Stimulated activated CD4-positive, alpha-beta T cell treated with anti-CD3 and anti-CD28 coated beads, TNF-alpha, amount 100 ng/mL, for 48 hours (primary cell): Measurements from ENCODE around the gene SPATA7.
"Not testable (repeated sequence)": the region's sequence is repeated elsewhere in the genome, so short reads cannot be mapped to it uniquely, and the experiment has no call there.

Experiments
- DNase-seq, 3 donors: peaks; one replicate each; pipeline ENCODE4 v3.0.0-alpha.2; 2020; ENCODE audit warnings: low read depth in 3 of 3

Gene SPATA7, protein sequence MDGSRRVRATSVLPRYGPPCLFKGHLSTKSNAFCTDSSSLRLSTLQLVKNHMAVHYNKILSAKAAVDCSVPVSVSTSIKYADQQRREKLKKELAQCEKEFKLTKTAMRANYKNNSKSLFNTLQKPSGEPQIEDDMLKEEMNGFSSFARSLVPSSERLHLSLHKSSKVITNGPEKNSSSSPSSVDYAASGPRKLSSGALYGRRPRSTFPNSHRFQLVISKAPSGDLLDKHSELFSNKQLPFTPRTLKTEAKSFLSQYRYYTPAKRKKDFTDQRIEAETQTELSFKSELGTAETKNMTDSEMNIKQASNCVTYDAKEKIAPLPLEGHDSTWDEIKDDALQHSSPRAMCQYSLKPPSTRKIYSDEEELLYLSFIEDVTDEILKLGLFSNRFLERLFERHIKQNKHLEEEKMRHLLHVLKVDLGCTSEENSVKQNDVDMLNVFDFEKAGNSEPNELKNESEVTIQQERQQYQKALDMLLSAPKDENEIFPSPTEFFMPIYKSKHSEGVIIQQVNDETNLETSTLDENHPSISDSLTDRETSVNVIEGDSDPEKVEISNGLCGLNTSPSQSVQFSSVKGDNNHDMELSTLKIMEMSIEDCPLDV

DNA sequence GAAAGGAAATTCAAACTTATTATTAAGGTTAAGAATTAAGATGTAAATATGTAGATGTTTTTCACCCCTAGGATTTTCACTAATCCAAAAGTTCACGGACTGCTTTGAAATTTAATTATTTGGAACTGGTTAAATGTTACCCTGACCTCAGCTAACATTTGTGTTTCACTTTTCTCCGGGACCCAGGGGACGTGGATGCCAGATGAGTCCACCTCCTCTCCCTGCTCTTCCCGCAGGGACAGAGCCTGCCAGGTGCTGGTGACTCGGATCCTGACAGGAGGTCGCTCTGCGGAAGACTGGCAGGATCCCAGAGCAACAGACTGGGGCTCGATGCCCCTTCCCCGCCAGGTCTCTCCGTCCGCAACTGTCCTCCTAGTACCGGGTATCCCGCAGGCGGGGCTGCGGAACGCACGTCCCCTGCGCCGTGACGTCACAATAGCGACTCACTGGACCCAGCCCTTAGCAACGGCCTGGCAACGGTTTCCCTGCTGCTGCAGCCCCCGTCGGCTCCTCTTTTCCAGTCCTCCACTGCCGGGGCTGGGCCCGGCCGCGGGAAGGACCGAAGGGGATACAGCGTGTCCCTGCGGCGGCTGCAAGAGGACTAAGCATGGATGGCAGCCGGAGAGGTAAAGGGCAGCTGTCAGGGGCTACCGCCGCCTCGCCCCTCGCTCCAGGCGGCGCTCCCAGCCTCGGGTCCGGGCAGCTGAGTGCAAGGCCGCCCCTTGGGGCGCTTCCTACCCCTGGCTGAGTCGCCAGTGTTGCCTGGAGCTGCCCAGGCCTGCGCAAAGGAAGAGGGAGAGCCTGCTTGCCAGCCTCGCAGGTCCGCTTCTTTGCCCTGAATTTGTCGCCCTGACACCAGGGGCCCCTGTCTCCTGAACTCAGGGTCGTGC lies at the start of gene SPATA7:
Gene SPATA7, plus strand, starts transcription at position 446 of the 890 bp plus-strand sequence. Its CDS starts 162 bp downstream, at position 608.
- DNase-seq = peak; percentile 70 to 84 (median 72)

GRCh38 chr14:88340357-88340756 lies 45.1 kb upstream of the SPATA7 start:
- no peak for DNase-seq

- no peak for DNase-seq
Observed at GRCh38 chr14:88342980-88343379, 42.5 kb upstream of the SPATA7 start.

GRCh38 chr14:88346048-88346639 lies 39.3 kb upstream of the SPATA7 start:
- DNase-seq = no peak

- DNase-seq = no peak
Observed at GRCh38 chr14:88348546-88348945, 36.9 kb upstream of the SPATA7 start.

DNA sequence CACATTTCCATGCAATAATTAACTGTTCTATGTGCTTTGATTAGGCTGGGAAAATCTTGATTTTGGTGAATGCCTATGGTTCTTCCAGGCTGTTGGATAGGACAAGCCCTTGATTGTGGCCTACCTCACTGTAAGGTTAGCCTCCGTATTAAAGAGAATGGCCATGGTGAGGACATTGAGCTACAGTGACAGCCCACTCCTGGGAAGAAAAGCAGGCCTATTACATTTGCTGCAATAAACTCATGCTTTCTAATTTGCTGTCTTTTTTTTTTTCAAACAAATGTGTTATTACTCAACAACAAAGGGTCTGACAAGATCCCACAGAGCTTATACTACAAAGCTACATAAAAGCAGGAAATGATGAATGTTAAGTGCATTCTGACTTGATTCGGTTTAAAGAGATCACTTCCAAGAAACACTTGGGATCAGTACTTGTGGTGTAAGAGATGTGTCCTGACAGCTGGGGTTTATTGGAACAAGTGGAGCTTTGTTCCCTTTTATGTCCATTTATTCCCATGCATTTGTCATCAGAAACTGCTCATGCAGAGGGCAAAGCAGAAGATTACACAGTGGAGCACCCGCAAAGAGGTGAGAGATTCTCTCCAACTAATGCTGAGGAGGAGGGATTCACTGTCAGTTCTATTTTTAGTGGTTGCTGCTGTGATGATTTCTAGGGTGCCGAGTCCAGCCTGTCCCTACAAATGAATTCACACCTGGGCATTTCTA lies 33.3 kb upstream of the SPATA7 start:
- no peak for DNase-seq

- DNase-seq = no peak
Observed at GRCh38 chr14:88352698-88353097, 32.8 kb upstream of the SPATA7 start.

DNA sequence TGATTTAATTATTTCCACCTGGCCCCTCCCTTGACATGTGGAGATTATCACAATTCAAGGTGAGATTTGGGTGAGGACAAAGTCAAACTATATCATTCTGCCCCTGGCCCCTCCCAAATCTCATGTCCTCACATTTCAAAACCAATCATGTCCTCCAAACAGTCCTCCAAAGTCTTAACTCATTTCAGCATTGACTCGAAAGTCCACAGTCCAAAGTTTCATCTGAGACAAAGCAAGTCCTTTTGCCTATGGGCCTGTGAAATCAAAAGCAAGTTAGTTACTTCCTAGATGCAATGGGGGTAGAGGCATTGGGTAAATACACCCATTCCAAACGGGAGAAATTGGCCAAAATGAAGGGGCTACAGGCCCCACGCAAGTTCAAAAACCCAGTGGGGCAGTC lies 31.1 kb upstream of the SPATA7 start:
- DNase-seq = no peak

- no peak for DNase-seq
Observed at GRCh38 chr14:88359500-88359899, 26.0 kb upstream of the SPATA7 start.

DNA sequence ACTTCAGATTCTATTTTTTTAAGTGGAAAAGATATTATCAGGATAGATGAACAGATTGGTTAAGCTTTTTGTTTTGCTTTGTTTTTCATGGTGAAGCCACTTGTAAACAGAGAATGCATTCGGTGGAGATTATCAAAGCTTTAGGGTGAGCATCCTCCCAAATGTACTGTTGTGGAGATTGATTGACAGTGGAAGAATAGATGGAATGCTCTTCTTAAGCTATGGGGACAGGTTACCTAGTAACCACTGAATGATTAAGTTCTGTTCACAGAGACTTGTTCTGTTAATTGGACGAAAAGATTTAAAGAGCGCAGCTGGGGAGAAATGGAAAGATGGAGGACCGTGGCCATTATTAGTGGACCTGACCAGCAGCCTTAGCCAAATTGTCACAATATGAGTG lies 21.8 kb upstream of the SPATA7 start:
- DNase-seq = no peak

- DNase-seq = no peak
Observed at GRCh38 chr14:88364710-88365413, 20.6 kb upstream of the SPATA7 start.

DNA sequence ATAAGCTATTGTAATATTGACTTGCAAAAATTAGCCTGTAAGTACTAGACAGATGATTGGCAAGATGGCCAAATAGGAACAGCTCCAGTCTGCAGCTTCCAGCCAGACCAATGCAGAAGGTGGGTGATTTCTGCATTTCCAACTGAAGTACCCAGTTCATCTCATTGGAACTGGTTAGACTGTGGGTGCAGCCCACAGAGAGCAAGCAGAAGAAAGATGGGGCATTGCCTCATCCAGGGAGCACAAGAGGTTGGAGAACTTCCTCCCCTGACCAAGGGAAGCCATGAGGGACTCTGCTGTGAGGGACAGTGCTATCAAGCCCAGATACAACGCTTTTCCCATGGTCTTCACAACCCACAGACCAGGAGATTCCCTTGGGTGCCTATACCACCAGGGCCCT lies 16.0 kb upstream of the SPATA7 start:
- no peak for DNase-seq

- no peak for DNase-seq
Observed at GRCh38 chr14:88379706-88380343, 5.6 kb upstream of the SPATA7 start.

DNA sequence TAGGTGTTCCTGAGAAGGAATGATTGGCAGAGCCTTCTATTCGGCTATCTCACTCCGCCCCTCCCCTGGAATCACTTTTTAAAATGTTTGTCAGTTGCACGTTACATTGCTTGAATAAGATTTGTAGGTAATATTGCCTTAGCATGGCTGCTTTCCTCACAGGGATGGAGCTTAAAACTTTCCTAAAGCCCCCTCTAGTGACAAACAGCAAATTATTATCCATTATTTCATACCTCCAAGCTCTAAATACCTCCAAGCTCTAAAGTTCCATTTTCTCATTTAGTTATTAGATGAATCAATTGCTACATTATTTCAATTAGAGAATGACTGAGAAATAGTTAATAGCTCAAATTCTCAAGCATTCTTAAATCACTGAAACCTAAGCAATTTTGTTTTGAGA lies 5.1 kb upstream of the SPATA7 start:
- no peak for DNase-seq

DNA sequence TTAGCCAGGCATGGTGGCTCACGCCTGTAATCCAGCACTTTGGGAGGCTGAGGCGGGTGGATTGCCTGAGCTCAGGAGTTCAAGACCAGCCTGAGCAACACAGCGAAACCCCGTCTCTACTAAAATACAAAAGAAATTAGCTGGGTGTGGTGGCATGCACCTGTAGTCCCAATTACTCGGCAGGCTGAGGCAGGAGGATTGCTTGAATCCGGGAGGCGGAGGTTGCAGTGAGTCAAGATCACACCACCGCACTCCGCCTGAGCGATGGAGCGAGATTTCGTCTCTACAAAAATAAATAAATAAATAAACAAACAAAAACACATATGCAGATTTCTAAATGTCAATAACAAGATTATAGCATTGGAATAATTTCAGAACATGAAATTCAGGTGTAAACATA lies 3.8 kb upstream of the SPATA7 start:
- DNase-seq = not testable (repeated sequence)

DNA sequence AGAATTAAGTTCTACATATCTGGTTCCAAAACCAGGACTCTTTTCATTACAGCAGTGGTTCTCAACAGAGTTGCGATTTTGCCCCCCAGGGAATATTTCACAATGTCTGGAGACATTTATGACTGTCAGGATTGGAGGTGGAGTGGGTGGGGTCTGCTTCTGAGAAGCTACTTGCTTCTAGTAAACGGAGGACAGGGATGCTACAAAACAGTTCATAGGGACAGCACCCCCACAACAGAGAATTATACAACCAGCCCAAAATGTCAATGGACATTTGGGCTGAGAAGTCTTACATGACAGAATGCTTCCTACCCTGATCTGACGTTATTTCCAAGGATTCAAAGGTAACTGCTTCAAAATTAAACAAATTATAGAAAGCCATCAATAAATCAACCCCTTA lies 739 bp upstream of the SPATA7 start:
- DNase-seq = no peak

- DNase-seq = no peak
Observed at GRCh38 chr14:88386256-88386794, 868 bp downstream of the SPATA7 start.

DNA sequence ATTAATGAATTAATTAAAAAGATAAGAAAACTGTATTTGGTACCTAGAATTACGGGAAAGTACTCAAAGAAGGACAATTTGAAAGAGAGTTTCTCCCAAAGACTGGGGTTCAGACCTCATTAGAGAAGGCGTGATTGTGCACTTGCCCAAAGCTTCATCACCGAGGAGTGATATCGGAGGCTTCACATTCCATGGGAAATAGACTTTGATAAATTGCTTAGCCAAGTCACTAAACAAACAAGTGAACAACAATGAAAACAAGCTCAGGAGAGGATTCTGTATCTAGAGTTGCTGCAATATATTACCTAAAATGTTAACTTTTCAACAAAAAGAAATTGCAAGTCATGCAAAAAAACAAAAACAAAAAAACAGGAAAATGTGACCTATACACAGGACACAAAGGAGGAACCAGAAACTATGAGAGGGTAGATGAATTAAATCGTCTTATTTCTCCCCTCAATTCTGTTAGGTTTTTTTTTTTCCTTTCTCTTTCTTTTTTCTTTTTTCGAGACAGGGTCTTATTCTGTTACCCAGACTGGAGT lies 3.4 kb downstream of the SPATA7 start:
- DNase-seq = no peak

DNA sequence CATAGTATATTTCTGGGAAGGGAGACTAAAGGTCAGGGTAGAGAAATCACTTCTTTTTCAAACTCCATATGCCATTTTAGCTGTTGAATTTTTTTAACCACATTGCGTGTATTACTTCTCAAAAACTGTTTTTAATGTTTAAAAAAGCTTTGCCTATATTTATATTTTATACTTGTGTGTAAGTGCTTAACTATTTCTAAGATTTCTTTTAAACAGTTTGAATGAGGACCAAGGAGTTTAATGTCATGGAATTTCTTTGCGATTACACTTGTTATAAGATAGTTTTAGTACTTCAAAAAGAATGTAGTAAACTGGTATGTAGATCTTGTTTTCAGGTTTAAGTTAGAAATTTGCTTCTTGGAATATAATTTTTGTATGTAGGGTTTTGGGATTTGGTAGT lies 7.2 kb downstream of the SPATA7 start:
- no peak for DNase-seq

DNA sequence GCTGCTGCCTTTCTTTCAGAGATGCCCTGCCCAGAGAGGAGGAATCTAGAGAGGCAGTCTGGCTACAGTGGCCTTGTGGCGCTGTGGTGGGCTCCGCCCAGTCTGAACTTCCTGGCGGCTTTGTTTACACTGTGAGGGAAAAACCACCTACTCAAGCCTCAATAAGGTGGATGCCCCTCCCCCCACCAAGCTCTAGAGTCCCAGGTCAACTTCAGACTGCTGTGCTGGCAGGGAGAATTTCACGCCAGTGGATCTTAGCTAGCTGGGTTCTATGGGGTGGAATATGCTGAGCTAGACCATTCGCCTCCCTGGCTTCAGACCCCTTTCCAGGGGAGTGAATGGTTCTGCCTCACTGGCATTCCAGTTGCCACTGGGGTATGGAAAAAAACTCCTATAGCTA lies 25.6 kb downstream of the SPATA7 start:
- DNase-seq = no peak
